Loucy (cell line): ENCODE data around the gene RABL6.
A peak's percentile ranks its signal among the peaks of the same experiment; 100 is the strongest.

Source experiments
- H2AFZ ChIP-seq: fragments of 200-600 bp; sonication (generic); 2 replicates; pipeline ENCODE4 v1.6.0; 2016; ENCODE audit warnings: antibody characterized with exemption, mild to moderate bottlenecking, low read length, moderate library complexity
- H3F3A ChIP-seq: fragments of 200-600 bp; 2 replicates; pipeline ENCODE4 v1.6.0; 2016; ENCODE audit warnings: antibody characterized with exemption, low read depth, mild to moderate bottlenecking
- H3K27me3 ChIP-seq: fragments of 200-600 bp; sonication (generic); 2 replicates; pipeline ENCODE4 v1.6.1; 2014; ENCODE audit warnings: low read length, mild to moderate bottlenecking; ENCODE audit not compliant: insufficient read depth, poor library complexity, severe bottlenecking
- H3K36me3 ChIP-seq: fragments of 200-600 bp; sonication (generic); 2 replicates; pipeline ENCODE4 v1.6.1; 2016; ENCODE audit warnings: low read length; ENCODE audit not compliant: insufficient read depth
- H3K4me1 ChIP-seq: fragments of 200-600 bp; sonication (generic); 2 replicates; pipeline ENCODE4 v1.5.1; 2014; ENCODE audit warnings: low read length, mild to moderate bottlenecking; ENCODE audit not compliant: insufficient read depth, poor library complexity, severe bottlenecking
- H3K4me2 ChIP-seq: fragments of 200-600 bp; sonication (generic); 2 replicates; pipeline ENCODE4 v1.6.0; 2014; ENCODE audit warnings: antibody characterized with exemption, low read length, low read depth, mild to moderate bottlenecking; ENCODE audit not compliant: poor library complexity, severe bottlenecking
- H3K4me3 ChIP-seq: fragments of 200-600 bp; sonication (generic); 2 replicates; pipeline ENCODE4 v1.5.1; 2014; ENCODE audit warnings: low read length, mild to moderate bottlenecking, mixed read lengths; ENCODE audit not compliant: poor library complexity, severe bottlenecking
- H3K79me2 ChIP-seq: fragments of 200-600 bp; sonication (generic); 2 replicates; pipeline ENCODE4 v1.6.1; 2014; ENCODE audit warnings: low read length; ENCODE audit not compliant: insufficient read depth
- H3K9ac ChIP-seq: fragments of 200-600 bp; sonication (generic); 2 replicates; pipeline ENCODE4 v1.6.0; 2014; ENCODE audit warnings: mild to moderate bottlenecking, low read depth, low read length, moderate library complexity; ENCODE audit not compliant: poor library complexity, severe bottlenecking
- H3K9me2 ChIP-seq: fragments of 200-600 bp; sonication (generic); replicated peaks from 2 replicates; pipeline ENCODE4 v1.6.1; 2016; ENCODE audit warnings: low read depth, low read length, mixed read lengths
- H3K9me3 ChIP-seq: fragments of 200-600 bp; sonication (generic); 2 replicates; pipeline ENCODE4 v1.6.1; 2014; ENCODE audit warnings: mild to moderate bottlenecking, antibody characterized with exemption, low read length, low read depth; ENCODE audit not compliant: insufficient read depth
- H4K20me1 ChIP-seq: fragments of 200-600 bp; sonication (generic); 2 replicates; pipeline ENCODE4 v1.6.0; 2014; ENCODE audit warnings: antibody characterized with exemption, low read length, mild to moderate bottlenecking; ENCODE audit not compliant: insufficient read depth, poor library complexity, severe bottlenecking
- CTCF ChIP-seq: fragments of 200-600 bp; sonication (generic); conservative IDR thresholded peaks from 2 replicates; pipeline ENCODE4 v1.5.1; 2014; ENCODE audit warnings: mild to moderate bottlenecking, antibody characterized with exemption, low read length
- EZH2phosphoT487 ChIP-seq: fragments of 200-600 bp; IDR thresholded peaks from 2 replicates; pipeline ENCODE4 v1.6.1; 2018; ENCODE audit warnings: antibody characterized with exemption, mild to moderate bottlenecking, moderate library complexity, borderline replicate concordance

Gene RABL6

GRCh38 chr9:136792321-136793085, 15.2 kb upstream of the RABL6 start:
- H3K4me3 ChIP-seq: peak overlapping the region; percentile 89
- H3K9me3 ChIP-seq: no peaks in the 10 kb centered on the region
- peaks cover 18% of the 10 kb centered on the region for H3K4me1 ChIP-seq
- no peak overlapping the region for H2AFZ ChIP-seq
- no peaks in the 10 kb centered on the region for H3K9me2 ChIP-seq
- no peaks in the 10 kb centered on the region for H3K36me3 ChIP-seq
- peak overlapping the region; percentile 95 for H3K9ac ChIP-seq
- no peaks in the 10 kb centered on the region for H3K27me3 ChIP-seq
- H3K79me2 ChIP-seq: no peaks in the 10 kb centered on the region; the same call in 1 of the 2 replicates
- no peaks in the 10 kb centered on the region for H3F3A ChIP-seq
- H3K4me2 ChIP-seq: peak overlapping the region; percentile 98
- H4K20me1 ChIP-seq: peaks cover 9% of the 10 kb centered on the region
- TF ChIP-seq EZH2phosphoT487 (no peak), CTCF (no peak)

GRCh38 chr9:136793086-136793946, 14.4 kb upstream of the RABL6 start:
- no peaks in the 10 kb centered on the region for H3K36me3 ChIP-seq
- H3K9me3 ChIP-seq: no peaks in the 10 kb centered on the region
- no peak overlapping the region for H3K9ac ChIP-seq
- peaks cover 9% of the 10 kb centered on the region for H4K20me1 ChIP-seq
- H3F3A ChIP-seq: no peaks in the 10 kb centered on the region
- H3K4me3 ChIP-seq: no peak overlapping the region
- H3K27me3 ChIP-seq: no peaks in the 10 kb centered on the region
- H3K9me2 ChIP-seq: no peaks in the 10 kb centered on the region
- no peaks in the 10 kb centered on the region; the same call in 1 of the 2 replicates for H3K79me2 ChIP-seq
- H3K4me2 ChIP-seq: no peak overlapping the region
- H3K4me1 ChIP-seq: peaks cover 12% of the 10 kb centered on the region
- no peak overlapping the region for H2AFZ ChIP-seq
- no peak for TF ChIP-seq CTCF
- TF ChIP-seq EZH2phosphoT487: no peak

- Histone ChIP-seq H2AFZ (no peak overlapping the region), H3K4me1 (peaks cover 11% of the 10 kb centered on the region), H4K20me1 (peaks cover 9% of the 10 kb centered on the region), H3K4me2 (no peak overlapping the region), H3K36me3 (no peaks in the 10 kb centered on the region), H3K79me2 (no peaks in the 10 kb centered on the region; the same call in 1 of the 2 replicates), H3K9me2 (no peaks in the 10 kb centered on the region), H3F3A (no peaks in the 10 kb centered on the region), H3K27me3 (no peaks in the 10 kb centered on the region), H3K9ac (no peak overlapping the region), H3K4me3 (no peak overlapping the region), H3K9me3 (no peaks in the 10 kb centered on the region)
- no peak for TF ChIP-seq CTCF
- TF ChIP-seq EZH2phosphoT487: no peak
Observed at GRCh38 chr9:136794281-136794999, 13.3 kb upstream of the RABL6 start.
